GM13977 (cell line): ENCODE data around the gene AATK.

ENCODE experiments used
- DNase-seq: peaks from one replicate; pipeline ENCODE4 v3.0.0; 2012; ENCODE audit warnings: low spot score
- in situ Hi-C: fragments of 300-500 bp; cut with MboI; formaldehyde crosslinking; loops from one replicate; pipeline ENCODE4 v1.12.0; 2022; ENCODE audit warnings: low sequenced_read_pairs, low pct_unique_long_range_greater_than_20kb, mixed read lengths, inconsistent platforms; ENCODE audit not compliant: unreplicated experiment
- TF ChIP-seq, protein P1 (sequence below): IDR thresholded peaks from 2 replicates; pipeline ENCODE4 v1.5.1; 2012; ENCODE audit warnings: mild to moderate bottlenecking, control low read depth; ENCODE audit not compliant: insufficient read depth; ENCODE audit errors: extremely low read depth, missing control alignments

AATK gene

DNA sequence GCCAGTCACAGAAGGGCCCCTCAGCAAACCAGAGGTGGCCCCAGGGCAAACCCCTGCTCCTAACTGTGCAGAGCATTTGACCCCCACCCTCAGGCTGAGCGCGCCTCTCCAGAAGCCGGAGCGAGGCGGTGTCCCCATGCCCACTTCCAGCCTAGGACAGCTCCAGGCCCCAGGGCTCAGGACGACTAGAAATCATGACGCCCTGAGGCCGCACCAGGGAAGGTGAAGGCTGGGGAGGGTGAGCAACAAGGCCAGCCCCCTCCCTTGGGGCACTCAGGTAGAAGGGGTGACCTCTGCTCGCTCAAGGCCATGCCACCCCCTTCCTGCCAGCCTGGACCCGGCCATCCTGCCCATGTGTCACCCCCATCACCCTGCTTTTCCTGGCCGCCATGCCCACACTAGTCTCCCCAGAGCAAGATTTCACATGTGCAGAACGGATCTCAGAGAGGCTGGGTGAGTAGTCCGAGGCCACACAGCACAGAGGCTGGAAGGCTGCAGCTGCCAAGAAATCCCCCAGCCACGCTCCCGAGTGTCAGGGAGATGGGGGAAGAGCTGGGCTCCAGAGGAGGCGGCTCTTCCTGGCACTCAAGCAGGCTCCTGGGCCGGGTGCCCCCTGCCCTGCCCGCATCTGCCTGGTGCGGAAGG is 2.8 kb downstream of the AATK start:
- TF ChIP-seq, protein P1, sequence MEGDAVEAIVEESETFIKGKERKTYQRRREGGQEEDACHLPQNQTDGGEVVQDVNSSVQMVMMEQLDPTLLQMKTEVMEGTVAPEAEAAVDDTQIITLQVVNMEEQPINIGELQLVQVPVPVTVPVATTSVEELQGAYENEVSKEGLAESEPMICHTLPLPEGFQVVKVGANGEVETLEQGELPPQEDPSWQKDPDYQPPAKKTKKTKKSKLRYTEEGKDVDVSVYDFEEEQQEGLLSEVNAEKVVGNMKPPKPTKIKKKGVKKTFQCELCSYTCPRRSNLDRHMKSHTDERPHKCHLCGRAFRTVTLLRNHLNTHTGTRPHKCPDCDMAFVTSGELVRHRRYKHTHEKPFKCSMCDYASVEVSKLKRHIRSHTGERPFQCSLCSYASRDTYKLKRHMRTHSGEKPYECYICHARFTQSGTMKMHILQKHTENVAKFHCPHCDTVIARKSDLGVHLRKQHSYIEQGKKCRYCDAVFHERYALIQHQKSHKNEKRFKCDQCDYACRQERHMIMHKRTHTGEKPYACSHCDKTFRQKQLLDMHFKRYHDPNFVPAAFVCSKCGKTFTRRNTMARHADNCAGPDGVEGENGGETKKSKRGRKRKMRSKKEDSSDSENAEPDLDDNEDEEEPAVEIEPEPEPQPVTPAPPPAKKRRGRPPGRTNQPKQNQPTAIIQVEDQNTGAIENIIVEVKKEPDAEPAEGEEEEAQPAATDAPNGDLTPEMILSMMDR, result no peak
- in situ Hi-C loops, result no loop called here
- DNase-seq, result no peak

DNA sequence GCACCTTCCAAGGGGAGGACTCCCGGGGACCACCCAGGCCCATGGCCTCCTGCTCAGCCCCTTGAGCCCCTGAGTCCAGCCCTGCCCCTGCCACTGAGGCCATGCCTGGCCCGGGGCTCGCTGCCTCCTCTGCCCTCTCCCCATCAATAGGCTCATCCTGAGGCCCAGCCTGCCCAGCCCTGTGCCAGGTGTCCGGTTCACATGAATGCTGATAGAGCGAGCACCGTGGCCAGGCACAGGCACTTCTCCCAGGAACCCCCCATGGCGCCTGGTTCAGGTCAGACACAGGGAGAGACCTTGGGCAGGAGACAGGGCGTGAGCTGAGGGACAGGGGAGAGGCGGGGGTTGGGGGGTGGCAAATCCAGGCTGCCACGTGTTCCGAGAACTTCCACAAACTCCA is 3.5 kb downstream of the AATK start:
- in situ Hi-C loops, result no loop called here
- DNase-seq, result no peak
- TF ChIP-seq, protein P1, result no peak

DNA sequence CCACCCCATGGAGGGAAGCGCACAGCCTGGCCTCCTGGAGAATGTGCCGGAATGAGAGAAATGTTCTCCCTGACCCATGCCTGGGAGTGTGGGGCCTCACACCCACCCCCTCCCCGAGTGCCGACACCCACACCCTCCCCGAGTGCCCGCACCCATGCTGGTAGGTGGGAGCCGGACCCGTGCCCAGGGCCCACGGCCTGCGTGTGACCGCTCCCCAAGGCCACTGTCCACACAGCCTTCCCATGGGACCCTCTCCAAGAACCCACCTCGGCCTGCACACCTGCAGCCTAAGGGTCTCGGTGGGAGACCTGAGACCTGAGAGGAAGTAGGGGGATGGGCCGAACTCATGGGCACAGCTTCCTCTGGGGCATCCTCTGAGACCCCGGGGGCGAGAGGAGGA is 4.0 kb downstream of the AATK start:
- in situ Hi-C loops, result no loop called here
- TF ChIP-seq, protein P1, result no peak
- DNase-seq, result no peak

DNA sequence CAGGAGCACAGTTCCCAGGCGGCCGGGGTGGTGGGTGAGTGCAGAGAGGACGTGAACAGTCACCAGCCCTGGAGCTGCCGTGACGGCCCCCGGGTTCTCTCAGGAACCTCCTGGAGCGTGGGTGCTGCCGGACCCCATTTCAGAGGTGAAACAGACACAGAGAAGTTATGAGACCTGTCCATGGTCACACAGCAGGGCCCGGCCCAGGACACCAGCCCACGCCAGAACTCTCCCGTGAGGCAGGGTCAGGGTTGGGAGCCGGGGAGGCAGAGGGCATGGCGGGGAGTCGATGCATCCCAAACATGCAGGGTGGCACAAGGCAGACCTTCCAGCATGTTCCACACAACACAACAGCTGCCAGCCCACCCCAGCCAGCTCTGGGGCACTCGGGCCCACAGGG is 4.5 kb downstream of the AATK start:
- in situ Hi-C loops, result no loop called here
- TF ChIP-seq, protein P1, result no peak
- no peak for DNase-seq

DNA sequence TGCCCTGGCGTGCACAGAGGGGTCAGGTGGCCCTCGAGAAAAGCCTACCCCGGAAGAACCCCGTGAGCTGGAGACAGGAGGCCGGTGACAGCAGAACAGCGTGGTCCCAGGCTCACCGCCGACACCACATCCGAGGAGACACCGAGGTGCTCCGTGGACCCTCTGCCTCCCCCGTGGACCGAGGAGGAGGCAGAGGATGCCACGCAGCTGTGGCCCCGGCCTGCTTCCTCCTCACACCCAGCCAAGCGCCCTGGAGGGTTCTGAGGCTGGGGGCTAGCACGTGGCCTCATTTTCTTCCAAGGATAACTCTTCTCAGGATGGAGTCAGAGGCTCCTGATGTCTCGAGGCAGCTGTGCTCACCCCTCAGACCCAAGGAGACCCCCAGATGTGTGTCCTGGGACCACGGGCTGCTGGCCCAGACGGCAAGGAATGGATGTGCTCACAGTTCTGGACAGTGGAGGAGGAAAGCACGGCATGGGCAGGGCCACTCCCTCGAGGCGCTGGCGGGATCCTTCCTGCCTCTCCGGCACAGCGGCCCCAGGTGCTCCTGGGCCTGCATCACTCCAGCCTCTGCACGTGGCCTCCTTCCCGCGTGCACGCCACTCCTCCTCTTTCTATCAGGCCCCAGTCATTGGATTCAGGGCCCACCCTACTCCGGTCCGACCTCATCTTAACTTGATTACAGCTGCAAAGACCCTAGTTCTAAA is 5.1 kb downstream of the AATK start:
- in situ Hi-C loops, result no loop called here
- no peak for DNase-seq
- TF ChIP-seq, protein P1, result no peak

DNA sequence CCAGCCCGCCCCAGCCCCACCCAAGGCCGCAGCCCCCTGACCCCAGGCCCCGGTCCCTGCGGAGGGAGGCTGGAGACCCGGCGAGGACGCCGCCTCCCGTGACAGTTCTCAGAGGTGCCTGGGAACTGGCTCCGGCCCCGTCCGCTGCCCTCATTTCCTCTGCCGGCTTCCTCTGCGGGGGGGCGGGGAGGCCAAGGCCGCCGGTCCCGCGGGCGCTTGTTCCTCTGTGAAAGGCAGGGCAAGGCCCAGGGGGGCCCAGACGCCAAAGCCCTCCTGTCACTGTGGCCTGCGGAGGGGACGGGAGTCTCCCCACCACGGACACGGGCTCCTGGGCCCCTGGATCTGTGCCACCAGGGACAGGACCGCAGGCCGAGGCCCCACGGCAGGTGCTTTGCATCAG is 5.7 kb downstream of the AATK start:
- in situ Hi-C loops, result no loop called here
- TF ChIP-seq, protein P1, result no peak
- DNase-seq, result no peak
